ENCODE measurements around the gene LGI4. TPM values are rescaled to one million over a fixed set of nuclear protein-coding genes. Genes with fewer than 3 reads are reported as not detected.
A peak's percentile ranks its signal among the peaks of the same experiment; 100 is the strongest.

Gene LGI4
- total RNA-seq, 1 experiment from 2014 or later: 0.32 TPM

GRCh38 chr19:35165200-35166058 is 30.6 kb upstream of the LGI4 start (continued):
- TF ChIP-seq ZBTB33 (IDR thresholded peaks at IDR 0.05; ENCODE audit: extremely low read depth, insufficient replicate concordance, low read length) (no peak), POLR2A (IDR thresholded peaks at IDR 0.05; ENCODE audit: borderline replicate concordance, extremely low read depth, insufficient read depth, insufficient read length) (no peak), ELF1 (IDR thresholded peaks at IDR 0.05; ENCODE audit: borderline replicate concordance, low read depth) (no peak), SP1 (IDR thresholded peaks at IDR 0.05; ENCODE audit: low read depth) (no peak), SIN3A (IDR thresholded peaks at IDR 0.05; ENCODE audit: low read depth) (no peak), YY1 (IDR thresholded peaks at IDR 0.05; ENCODE audit: extremely low read depth, insufficient replicate concordance, low read depth, low read length) (no peak), RAD21 (IDR thresholded peaks at IDR 0.05; ENCODE audit: low read depth) (no peak), CBX3 (IDR thresholded peaks at IDR 0.05; ENCODE audit: low read depth) (no peak)

DNA sequence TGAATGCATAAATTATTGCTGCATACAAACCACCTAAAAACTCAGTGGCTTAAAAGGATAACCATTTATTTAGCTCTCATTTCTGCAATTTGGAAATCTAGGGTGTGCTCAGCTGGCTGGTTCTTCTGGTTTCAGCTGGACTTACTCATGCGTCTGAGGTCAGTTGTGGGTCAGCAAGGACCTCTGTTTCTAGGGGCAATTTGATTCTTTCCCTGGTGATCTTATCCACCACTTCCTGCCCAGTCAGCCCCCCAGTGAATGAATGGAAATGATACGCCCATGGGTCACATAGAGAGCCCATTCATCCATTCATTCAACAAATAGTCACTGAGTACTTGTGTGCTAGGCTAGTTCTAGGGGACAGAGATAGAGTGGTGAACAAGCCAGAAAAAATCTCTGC is 29.6 kb upstream of the LGI4 start:
- peak overlapping the region; percentile 77 for H3K4me2 ChIP-seq (ENCODE audit: low read length)
- TF ChIP-seq CEBPB (IDR thresholded peaks at IDR 0.05; ENCODE audit: low read depth) (peak; percentile 71; the same call in 1 of the 2 replicates), POLR2AphosphoS5 (IDR thresholded peaks at IDR 0.05; ENCODE audit: low read depth, low read length) (peak; percentile 54; the same call in 1 of the 2 replicates), JUND (IDR thresholded peaks at IDR 0.05) (peak; percentile 64; the same call in 1 of the 2 replicates), SP1 (IDR thresholded peaks at IDR 0.05; ENCODE audit: low read depth) (peak; percentile 94), FOSL1 (IDR thresholded peaks at IDR 0.05; ENCODE audit: low read depth) (peak; percentile 71), MAX (IDR thresholded peaks at IDR 0.05) (peak; percentile 42; the same call in 1 of the 2 replicates), RAD21 (IDR thresholded peaks at IDR 0.05; ENCODE audit: low read depth) (no peak), EGR1 (IDR thresholded peaks at IDR 0.05; ENCODE audit: low read depth) (no peak), ZNF274 (IDR thresholded peaks at IDR 0.05; ENCODE audit: low read depth, low read length) (no peak), SRF (IDR thresholded peaks at IDR 0.05; ENCODE audit: low read depth) (no peak), EZH2phosphoT487 (IDR thresholded peaks at IDR 0.05; ENCODE audit: borderline replicate concordance) (no peak)
- peaks cover 7 to 39% of the 10 kb centered on the region in 2 experiments; a peak in 3 of 4 replicates for H3K36me3 ChIP-seq (ENCODE audit: control insufficient read depth in 1 of 2, insufficient read depth in 2 of 2, low read length in 2 of 2)
- peaks cover 0 to 4% of the 10 kb centered on the region in 2 experiments; a peak in 1 of 4 replicates for H3K9me3 ChIP-seq (ENCODE audit: control insufficient read depth in 1 of 2, insufficient read depth in 1 of 2, low read depth in 1 of 2, low read length in 2 of 2)
- BruUV-seq (replicated peaks): no TSS peak
- ATAC-seq: peak; percentile 60
- intact Hi-C loops (cut with micrococcal nuclease): loop anchor here (5.0 kb wide), 1 partner anchor 83 kb away; the partner anchor contains the start of gene LSR
- H3K79me2 ChIP-seq (ENCODE audit: insufficient read depth, low read length): no peaks in the 10 kb centered on the region
- H3K27me3 ChIP-seq (ENCODE audit: insufficient read depth, low read length): no peaks in the 10 kb centered on the region
- H2AFZ ChIP-seq (ENCODE audit: low read depth, low read length, poor library complexity, severe bottlenecking): no peak overlapping the region
- DNase-seq (ENCODE audit: low read depth, low spot score): peak; percentile 81
- POLR2A ChIA-PET: no interaction called here
- H3K9me2 ChIP-seq (ENCODE audit: insufficient read depth): no peaks in the 10 kb centered on the region
- RAD21 ChIA-PET (ENCODE audit: low non-redundant PET in 1 of 2, low total read pairs in 2 of 2, uncharacterized antibody in 2 of 2, unreplicated experiment in 2 of 2): interaction anchor here in 1 of 2 experiments (1.3 kb wide), 1 partner anchor 22 kb away, joined by 6 read pairs; no protein-coding TSS in a partner anchor
- peaks cover 42 to 84% of the 10 kb centered on the region in 2 experiments for H3K4me1 ChIP-seq (ENCODE audit: control insufficient read depth in 1 of 2, insufficient read depth in 2 of 2, low read length in 2 of 2)
- peak overlapping the region; percentile 58 for H3K9ac ChIP-seq (ENCODE audit: low read length)
- peak overlapping the region in 1 of 2 experiments; percentile 47; a peak in 2 of 4 replicates for H3K4me3 ChIP-seq (replicated peaks in 1 of 2; ENCODE audit: low read depth in 1 of 2, low read length in 2 of 2)
- CTCF ChIA-PET: interaction anchor here (1.0 to 1.3 kb wide), 2 partner anchors 23 to 120 kb away, joined by 3 to 5 read pairs; no protein-coding TSS in a partner anchor
- H4K20me1 ChIP-seq (ENCODE audit: insufficient read depth): no peaks in the 10 kb centered on the region
- H3K27ac ChIP-seq (ENCODE audit: low read depth, low read length): peak overlapping the region; percentile 62
